ENCODE data around the gene KCNQ4.

KCNQ4 gene

DNA sequence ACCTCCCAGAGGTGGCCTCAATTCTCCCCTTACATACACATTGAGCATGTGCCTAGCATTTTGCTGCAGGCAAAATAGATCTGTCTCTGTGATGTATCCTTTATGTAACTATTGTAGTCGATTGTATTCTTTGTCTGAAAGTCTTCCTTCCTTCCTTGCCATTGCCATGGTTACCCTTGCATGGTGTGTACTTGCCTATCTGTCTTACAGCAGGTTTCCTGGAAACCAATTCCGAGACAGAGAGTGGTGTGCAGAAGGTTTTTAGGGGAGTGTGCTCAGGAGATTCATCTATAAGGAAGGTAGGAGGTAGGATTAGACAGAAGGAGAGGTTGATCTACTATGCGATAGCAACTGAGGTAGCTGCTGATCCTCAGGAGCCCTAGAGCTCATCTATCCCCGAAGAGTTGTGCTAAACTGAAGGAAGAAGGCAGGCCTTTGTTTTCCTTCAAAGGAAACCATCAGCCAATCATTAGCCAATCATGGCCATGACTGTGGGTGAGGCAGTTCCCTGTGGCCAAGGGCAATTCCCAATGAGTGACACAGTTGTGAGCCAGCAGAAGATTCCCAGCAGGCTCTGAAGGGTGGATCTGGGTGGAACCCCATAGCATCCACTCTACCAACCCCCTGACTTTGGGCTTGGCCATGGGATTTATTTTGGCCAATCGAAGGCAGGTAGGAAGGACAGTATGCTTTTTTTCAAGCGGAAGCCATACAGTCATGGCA lies 63.6 kb downstream of the KCNQ4 start:
- TF ChIP-seq, protein P1, sequence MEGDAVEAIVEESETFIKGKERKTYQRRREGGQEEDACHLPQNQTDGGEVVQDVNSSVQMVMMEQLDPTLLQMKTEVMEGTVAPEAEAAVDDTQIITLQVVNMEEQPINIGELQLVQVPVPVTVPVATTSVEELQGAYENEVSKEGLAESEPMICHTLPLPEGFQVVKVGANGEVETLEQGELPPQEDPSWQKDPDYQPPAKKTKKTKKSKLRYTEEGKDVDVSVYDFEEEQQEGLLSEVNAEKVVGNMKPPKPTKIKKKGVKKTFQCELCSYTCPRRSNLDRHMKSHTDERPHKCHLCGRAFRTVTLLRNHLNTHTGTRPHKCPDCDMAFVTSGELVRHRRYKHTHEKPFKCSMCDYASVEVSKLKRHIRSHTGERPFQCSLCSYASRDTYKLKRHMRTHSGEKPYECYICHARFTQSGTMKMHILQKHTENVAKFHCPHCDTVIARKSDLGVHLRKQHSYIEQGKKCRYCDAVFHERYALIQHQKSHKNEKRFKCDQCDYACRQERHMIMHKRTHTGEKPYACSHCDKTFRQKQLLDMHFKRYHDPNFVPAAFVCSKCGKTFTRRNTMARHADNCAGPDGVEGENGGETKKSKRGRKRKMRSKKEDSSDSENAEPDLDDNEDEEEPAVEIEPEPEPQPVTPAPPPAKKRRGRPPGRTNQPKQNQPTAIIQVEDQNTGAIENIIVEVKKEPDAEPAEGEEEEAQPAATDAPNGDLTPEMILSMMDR (IDR thresholded peaks at IDR 0.05; ENCODE audit: borderline replicate concordance, insufficient read depth, low read depth, low read length): no peak
- H3K4me3 ChIP-seq (ENCODE audit: low read depth, low read length): no peak overlapping the region

DNA sequence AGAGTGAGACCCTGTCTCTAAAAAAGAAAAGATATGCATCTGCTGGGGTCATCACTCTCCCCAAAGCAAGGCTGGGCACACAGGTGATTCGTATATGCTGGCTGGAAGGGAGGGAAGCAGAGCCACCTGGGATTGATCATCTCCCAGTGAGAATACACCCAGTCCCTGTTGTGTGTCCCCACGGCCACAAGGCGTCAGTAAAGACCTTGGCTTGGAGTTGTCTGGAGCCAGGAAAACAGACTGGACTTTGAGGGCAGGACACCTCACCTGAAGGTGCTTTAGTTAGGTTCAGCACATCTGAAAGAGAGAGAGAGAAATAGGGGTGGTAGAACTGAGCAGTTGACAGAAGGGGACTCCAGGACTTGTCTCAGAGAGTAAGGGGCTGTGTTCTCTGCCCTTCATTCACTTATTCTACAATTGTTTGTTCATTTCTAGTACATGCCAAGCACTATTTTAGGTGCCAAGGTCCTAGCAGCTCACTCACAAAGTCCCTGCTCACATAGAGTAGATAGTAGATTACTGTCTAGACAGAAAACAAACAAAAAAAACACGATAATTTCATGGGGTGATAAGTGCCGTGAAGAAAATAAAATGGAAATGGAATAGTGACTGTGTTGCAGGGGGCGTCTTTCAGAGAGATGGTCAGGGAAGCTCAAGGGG lies 65.1 kb downstream of the KCNQ4 start:
- TF ChIP-seq, protein P1 (IDR thresholded peaks at IDR 0.05; ENCODE audit: borderline replicate concordance, insufficient read depth, low read depth, low read length): peak; percentile 83
- H3K4me3 ChIP-seq (ENCODE audit: low read depth, low read length): no peak overlapping the region

DNA sequence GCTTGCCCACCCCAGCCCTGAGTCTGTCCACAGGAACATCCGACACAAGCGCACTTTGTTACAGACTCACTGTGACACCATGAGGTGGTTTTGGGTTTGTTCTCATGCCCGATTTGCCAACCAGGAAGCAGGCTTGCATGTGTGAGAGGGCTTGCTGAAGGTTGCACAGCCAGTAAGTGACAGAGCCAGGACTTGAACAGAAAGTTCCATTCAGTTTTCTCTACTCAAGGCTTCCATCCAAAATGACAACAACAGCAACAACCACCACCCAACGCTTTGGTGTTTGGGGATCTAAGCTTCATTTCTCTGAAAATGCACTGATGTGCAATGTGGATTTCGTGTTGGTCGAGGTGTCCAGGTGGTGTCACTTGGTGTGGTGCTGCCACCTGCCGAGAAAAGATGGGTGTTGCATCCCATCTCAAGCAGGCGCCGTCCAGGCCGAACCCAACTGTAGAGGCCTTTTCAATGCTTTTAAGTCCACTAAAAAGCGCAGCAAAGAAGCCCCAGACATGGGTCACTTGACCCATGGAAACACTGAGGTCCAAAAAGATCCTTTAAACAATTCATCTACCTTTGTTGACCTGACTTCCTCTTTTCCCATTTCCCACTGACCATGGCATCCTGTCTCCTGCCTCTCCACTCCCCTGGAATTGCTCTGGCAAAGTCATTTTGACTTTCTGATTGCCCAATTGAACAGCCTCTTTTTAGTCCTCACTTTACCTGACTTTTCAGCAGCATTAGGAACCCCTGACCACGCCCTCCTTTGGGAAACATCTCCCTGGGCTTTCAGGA lies 66.4 kb downstream of the KCNQ4 start:
- no peak overlapping the region for H3K4me3 ChIP-seq (ENCODE audit: low read depth, low read length)
- TF ChIP-seq, protein P1 (IDR thresholded peaks at IDR 0.05; ENCODE audit: borderline replicate concordance, insufficient read depth, low read depth, low read length): peak; percentile 81

DNA sequence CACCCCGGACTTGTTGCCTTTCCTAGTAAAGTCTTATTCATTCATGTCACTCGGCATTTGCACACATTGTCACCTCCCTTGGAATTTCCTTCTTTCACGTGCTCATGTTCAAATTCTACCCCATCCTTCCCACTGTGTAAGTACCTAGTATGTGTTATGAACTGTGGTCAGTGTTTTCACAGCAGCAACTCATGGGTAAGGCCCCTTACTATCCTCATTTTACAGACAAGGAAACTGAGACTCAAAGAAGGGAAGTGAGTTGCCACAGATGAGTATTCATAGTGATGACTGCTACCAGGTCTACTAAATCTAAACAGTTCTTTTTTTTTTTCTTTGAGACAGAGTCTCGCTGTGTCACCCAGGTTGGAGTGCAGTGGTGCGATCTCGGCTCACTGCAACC lies 68.1 kb downstream of the KCNQ4 start:
- H3K4me3 ChIP-seq (ENCODE audit: low read depth, low read length): no peak overlapping the region
- TF ChIP-seq, protein P1 (IDR thresholded peaks at IDR 0.05; ENCODE audit: borderline replicate concordance, insufficient read depth, low read depth, low read length): no peak

DNA sequence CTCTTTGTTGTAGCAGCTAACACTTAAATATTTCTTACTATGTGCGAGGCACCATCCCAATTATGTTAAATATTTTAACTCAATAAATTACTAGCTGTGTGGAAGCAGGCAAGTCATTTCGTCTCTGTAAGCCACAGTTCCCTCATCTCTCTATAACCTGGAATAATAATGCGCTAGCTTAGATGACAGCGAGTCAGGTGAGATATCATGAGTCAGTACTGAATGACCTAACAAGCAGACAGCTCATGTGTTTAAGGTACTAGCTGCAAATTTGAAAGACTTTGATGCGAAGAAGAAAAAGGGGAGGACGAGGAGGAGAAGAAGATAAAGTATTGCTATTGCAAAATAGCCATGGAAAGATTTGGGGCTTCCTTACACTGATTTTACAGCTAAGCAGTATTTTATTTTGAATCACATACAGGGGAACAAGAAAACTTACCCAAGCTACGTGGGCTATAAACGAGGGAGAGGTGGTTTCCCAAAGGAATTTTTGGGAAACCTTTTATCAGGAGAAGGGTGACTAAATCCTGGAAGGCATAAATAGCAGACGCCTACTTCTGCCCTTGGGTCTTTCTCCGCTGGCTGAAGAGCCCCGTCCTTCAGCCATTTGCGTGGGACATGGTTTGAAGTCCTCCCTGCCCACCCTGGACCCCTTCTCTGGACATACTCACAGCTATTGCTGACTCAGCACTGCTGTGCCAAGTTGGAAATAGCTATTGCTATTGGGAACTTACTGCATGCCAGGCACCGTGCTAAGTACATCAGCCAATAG lies 69.7 kb downstream of the KCNQ4 start:
- TF ChIP-seq, protein P1 (IDR thresholded peaks at IDR 0.05; ENCODE audit: borderline replicate concordance, insufficient read depth, low read depth, low read length): no peak
- no peak overlapping the region for H3K4me3 ChIP-seq (ENCODE audit: low read depth, low read length)

DNA sequence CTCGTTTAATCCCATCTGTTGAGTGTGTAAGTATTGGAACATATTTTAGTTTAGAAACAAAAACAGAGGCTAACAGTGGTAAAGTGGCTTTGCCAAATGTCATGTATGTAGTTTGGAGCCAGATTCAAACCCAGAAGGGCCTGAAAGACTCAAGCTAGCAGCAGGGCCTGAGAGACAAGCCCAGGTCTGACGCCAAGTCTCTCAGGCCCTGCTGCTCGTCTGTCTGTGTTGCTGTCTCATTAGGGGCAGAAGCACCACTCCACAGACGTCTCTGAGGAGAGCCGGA lies 70.2 kb downstream of the KCNQ4 start:
- TF ChIP-seq, protein P1 (IDR thresholded peaks at IDR 0.05; ENCODE audit: borderline replicate concordance, insufficient read depth, low read depth, low read length): no peak
- H3K4me3 ChIP-seq (ENCODE audit: low read depth, low read length): no peak overlapping the region

Measured in GM12875 (cell line).